HG02759 (cell line): ENCODE data around the gene ZFPM1.
A peak's percentile ranks its signal among the peaks of the same experiment; 100 is the strongest.

Source experiments
- ATAC-seq: cut with Tn5 transposase; IDR thresholded peaks from one replicate; pipeline ENCODE4 v1.9.1; 2021; ENCODE audit warnings: mild to moderate bottlenecking, moderate library complexity; ENCODE audit not compliant: unreplicated experiment

ZFPM1 gene

GRCh38 chr16:88525663-88525990 lies 72.5 kb downstream of the ZFPM1 start:
- no peak for ATAC-seq

GRCh38 chr16:88526008-88526905 lies 73.2 kb downstream of the ZFPM1 start:
- no peak for ATAC-seq

GRCh38 chr16:88526906-88527185 lies 73.8 kb downstream of the ZFPM1 start:
- ATAC-seq = no peak

GRCh38 chr16:88527186-88527936 lies 74.3 kb downstream of the ZFPM1 start:
- ATAC-seq = peak; percentile 58

- no peak for ATAC-seq
Measured at GRCh38 chr16:88527937-88528743, 75.1 kb downstream of the ZFPM1 start.

GRCh38 chr16:88528902-88529318 lies 75.8 kb downstream of the ZFPM1 start:
- no peak for ATAC-seq

- no peak for ATAC-seq
Measured at GRCh38 chr16:88529596-88529995, 76.5 kb downstream of the ZFPM1 start.

GRCh38 chr16:88530051-88530857 lies 77.2 kb downstream of the ZFPM1 start:
- no peak for ATAC-seq

- ATAC-seq = no peak
Measured at GRCh38 chr16:88530858-88531203, 77.8 kb downstream of the ZFPM1 start.

- no peak for ATAC-seq
Measured at GRCh38 chr16:88531346-88531745, 78.3 kb downstream of the ZFPM1 start.

GRCh38 chr16:88531931-88532433 lies 78.9 kb downstream of the ZFPM1 start:
- ATAC-seq = no peak

- no peak for ATAC-seq
Measured at GRCh38 chr16:88532434-88533241, 79.6 kb downstream of the ZFPM1 start.

GRCh38 chr16:88533381-88533917 lies 80.4 kb downstream of the ZFPM1 start:
- ATAC-seq = no peak

- ATAC-seq = peak; percentile 75
Measured at GRCh38 chr16:88533932-88534637, 81.0 kb downstream of the ZFPM1 start.

GRCh38 chr16:88534638-88535190 lies 81.6 kb downstream of the ZFPM1 start:
- ATAC-seq = peak; percentile 19

- ATAC-seq = no peak
Measured at GRCh38 chr16:88535191-88535856, 82.2 kb downstream of the ZFPM1 start.

- no peak for ATAC-seq
Measured at GRCh38 chr16:88535857-88536222, 82.8 kb downstream of the ZFPM1 start.

- ATAC-seq = no peak
Measured at GRCh38 chr16:88536510-88536909, 83.4 kb downstream of the ZFPM1 start.
